ENCODE results near the gene RNF167.

RNF167 gene

DNA sequence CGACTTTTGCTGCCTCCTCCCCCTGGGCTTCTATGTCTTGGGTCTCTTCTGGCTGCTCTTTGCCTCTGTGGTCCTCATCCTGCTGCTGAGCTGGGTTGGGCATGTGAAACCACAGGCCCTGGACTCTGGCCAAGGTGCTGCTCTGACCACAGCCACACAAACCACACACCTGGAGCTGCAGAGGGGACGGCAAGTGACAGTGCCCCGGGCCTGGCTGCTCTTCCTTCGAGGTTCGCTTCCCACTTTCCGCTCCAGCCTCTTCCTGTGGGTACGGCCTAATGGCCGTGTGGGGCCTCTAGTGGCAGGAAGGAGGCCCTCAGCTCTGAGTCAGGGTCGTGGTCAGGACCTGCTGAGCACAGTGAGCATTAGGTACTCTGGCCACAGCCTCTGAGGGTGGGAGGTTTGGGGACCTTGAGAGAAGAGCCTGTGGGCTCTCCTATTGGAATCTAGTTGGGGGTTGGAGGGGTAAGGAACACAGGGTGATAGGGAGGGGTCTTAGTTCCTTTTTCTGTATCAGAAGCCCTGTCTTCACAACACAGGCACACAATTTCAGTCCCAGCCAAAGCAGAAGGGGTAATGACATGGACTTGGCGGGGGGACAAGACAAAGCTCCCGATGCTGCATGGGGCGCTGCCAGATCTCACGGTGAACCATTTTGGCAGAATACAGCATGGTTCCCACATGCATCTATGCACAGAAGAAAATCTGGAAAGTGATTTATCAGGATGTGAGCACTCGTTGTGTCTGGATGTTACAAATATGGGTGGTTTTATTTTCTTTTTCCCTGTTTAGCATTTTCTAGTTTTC, 5.7 kb upstream of the RNF167 start:
- DNase-seq (ENCODE audit: low read depth) = peak; percentile 41

DNA sequence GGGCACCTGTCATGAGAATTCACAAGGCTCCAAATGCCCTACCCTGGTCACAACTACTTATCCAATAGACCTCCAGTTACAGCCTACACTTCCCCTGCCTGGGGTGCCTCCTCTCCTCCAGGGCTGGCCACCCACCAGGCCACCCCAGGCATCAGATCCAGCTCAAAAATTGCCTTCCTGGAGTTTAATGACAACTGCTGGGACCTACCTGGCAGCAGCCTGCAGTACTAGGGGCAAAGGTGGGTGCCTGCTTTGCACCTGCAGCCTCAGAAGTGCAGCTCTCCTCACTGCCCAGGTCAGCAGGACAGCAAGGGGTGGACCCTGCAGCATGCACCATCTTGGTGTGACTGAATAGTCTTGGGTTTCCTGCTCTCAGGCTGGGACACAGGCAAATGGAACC, 4.4 kb upstream of the RNF167 start:
- DNase-seq (ENCODE audit: low read depth) = no peak
- TF ChIP-seq, protein P1, sequence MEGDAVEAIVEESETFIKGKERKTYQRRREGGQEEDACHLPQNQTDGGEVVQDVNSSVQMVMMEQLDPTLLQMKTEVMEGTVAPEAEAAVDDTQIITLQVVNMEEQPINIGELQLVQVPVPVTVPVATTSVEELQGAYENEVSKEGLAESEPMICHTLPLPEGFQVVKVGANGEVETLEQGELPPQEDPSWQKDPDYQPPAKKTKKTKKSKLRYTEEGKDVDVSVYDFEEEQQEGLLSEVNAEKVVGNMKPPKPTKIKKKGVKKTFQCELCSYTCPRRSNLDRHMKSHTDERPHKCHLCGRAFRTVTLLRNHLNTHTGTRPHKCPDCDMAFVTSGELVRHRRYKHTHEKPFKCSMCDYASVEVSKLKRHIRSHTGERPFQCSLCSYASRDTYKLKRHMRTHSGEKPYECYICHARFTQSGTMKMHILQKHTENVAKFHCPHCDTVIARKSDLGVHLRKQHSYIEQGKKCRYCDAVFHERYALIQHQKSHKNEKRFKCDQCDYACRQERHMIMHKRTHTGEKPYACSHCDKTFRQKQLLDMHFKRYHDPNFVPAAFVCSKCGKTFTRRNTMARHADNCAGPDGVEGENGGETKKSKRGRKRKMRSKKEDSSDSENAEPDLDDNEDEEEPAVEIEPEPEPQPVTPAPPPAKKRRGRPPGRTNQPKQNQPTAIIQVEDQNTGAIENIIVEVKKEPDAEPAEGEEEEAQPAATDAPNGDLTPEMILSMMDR (conservative IDR thresholded peaks at IDR 0.05; ENCODE audit: low read length) = no peak

More for the DNA sequence above, 5.7 kb upstream of the RNF167 start:
- TF ChIP-seq, protein P1 (conservative IDR thresholded peaks at IDR 0.05; ENCODE audit: low read length) = peak; percentile 43
- no peak overlapping the region for H3K4me3 ChIP-seq (ENCODE audit: low read length)

DNA sequence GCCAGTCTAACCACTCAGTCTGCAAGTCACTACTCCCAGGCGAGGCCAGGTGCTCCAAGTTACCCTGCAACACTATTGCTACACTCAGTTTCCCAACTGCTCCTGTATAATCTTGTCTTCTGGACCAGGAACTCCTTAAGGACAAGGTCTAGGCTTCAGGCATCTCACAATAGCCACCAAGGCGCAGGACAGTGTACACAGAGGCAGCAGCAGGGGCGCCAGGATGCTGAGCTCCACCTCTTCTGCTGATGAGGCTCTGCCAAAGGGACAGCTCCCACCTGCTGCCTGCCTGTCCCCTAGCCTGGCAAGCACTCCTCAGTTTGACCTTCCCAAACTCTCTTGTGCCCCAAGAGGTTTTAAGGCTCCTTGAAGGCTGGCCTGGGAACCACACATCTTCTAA, 3.6 kb upstream of the RNF167 start:
- H3K4me3 ChIP-seq (ENCODE audit: low read length) = no peak overlapping the region
- no peak for DNase-seq (ENCODE audit: low read depth)
- TF ChIP-seq, protein P1 (conservative IDR thresholded peaks at IDR 0.05; ENCODE audit: low read length) = no peak

More for the DNA sequence above, 4.4 kb upstream of the RNF167 start:
- no peak overlapping the region for H3K4me3 ChIP-seq (ENCODE audit: low read length)

DNA sequence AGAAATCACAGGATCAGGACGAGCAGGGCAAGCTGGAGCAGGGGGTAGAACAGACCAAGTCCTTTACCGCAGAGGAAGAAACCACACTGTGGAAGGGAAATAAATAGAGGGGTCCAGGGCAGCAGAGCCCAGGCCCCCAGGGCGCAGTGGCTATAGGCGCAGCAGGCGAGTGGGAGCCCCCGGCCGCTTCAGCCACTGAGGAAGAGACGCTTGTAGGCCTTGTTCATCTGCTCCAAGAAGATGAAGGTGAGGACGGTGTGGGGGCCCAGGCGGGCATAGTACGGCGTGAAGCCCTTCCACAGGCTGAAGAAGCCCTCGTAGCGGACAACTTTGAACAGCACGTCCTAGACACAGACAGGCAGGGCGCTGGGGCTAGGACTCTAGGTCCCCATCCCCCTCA, 2.5 kb upstream of the RNF167 start:
- TF ChIP-seq, protein P1 (conservative IDR thresholded peaks at IDR 0.05; ENCODE audit: low read length) = no peak
- no peak overlapping the region for H3K4me3 ChIP-seq (ENCODE audit: low read length)
- DNase-seq (ENCODE audit: low read depth) = no peak

DNA sequence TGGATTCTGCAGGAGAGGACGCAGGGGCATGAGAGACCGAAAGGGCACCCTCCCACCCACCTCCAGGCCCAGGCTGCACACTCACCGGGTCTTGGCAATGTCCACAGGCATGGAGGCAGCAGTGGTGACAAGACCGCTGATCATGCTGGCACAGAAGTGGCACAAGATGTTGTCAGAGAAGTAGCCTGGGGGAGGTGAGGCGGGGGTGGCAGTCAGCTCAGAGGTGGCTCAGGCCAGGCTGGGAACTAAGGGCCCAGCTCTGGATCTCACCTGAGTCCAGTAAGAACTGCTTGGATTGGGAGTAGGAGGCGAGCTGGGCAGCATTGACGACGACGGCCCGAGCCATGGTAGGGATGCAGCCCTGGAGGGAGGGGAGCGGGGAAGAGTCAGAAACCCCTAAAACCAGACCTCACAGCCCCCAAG, 2.0 kb upstream of the RNF167 start:
- no peak overlapping the region for H3K4me3 ChIP-seq (ENCODE audit: low read length)
- TF ChIP-seq, protein P1 (conservative IDR thresholded peaks at IDR 0.05; ENCODE audit: low read length) = no peak
- DNase-seq (ENCODE audit: low read depth) = no peak

DNA sequence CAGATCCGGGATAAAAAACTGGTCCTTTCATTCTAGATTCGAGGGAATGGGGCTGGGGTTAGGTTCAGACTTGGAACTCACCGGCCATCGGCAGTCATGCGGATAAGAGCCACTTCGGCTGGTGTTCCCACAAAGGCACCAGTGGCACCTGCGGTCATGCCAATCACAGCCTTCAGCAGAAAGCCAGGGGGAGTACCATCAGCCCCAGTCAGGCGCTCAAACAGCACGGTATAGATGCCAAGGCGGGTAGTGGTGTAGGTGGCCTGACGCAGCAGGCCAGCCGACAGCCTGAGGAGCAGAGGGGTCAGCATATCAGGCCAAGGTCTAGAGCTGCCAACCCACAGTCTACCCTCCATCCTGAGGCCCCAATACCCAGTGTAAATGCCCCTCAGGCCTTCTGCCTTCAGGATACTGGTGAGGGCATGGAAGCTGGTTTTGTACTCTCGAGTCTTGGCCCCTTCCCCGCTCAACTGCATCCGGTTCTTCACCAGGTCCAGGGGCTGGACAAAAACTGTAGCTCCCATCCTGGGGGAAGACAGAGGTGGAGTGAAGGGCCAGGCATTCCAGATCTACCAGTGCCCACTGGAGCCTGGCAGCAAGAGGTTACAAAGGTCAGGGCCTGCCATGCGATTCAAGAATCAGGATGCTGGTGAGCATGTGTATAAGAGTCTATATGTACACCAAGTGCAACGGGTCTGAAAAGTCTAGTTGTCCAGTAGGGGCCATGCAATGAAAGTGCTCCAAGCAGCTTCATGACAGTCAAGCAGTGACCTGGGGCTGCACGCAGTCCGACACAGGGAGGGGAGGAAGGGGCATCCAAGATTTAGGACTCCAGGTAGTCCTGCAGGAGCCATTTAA, 1.2 kb upstream of the RNF167 start:
- DNase-seq (ENCODE audit: low read depth) = no peak
- H3K4me3 ChIP-seq (ENCODE audit: low read length) = peak overlapping the region; percentile 89
- TF ChIP-seq, protein P1 (conservative IDR thresholded peaks at IDR 0.05; ENCODE audit: low read length) = no peak; the same call in 1 of the 2 replicates

Data from AG10803 (cell line).